ENCODE results near the gene TMBIM1. TPM values are rescaled to one million over a fixed set of nuclear protein-coding genes. Genes with fewer than 3 reads are reported as not detected.
A peak's percentile ranks its signal among the peaks of the same experiment; 100 is the strongest.

Gene TMBIM1
- total RNA-seq, 1 experiment from 2014 or later, result 187 TPM

DNA sequence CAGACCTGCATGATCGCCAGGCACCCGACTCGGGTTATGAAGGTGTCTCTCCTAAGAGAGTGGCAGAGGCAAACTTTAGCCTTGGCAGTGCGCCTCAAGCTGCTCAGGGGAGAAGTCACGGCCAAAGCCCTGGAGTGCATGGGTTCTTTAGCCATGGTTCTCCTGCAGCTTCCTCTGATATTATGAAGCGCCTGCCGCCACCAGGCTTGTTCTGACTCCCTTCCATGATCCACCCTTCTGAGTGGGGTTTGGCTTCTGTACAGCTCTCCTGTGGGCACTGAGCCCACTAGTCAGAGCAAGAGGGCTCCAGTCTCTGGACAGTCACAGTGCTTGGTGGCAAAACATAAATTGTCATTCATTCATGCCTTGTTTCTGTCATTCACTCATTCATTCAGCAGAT is 25.9 kb upstream of the TMBIM1 start:
- no peaks in the 10 kb centered on the region for H3K79me2 ChIP-seq (ENCODE audit: low read depth)
- H3K27me3 ChIP-seq (ENCODE audit: insufficient read depth, low read depth), result no peaks in the 10 kb centered on the region
- ChIA-PET POLR2A (ENCODE audit: unreplicated experiment) (no interaction called here), CTCF (no interaction called here)
- H3K36me3 ChIP-seq (ENCODE audit: low read depth), result no peaks in the 10 kb centered on the region
- H3K9me3 ChIP-seq (ENCODE audit: insufficient read depth, low read depth), result no peaks in the 10 kb centered on the region
- H4K20me1 ChIP-seq (ENCODE audit: insufficient read depth), result no peaks in the 10 kb centered on the region
- H3K4me2 ChIP-seq, result no peak overlapping the region
- intact Hi-C loops (cut with micrococcal nuclease; ENCODE audit: unreplicated experiment), result no loop called here
- DNase-seq, result no peak
- no peaks in the 10 kb centered on the region for H3K9me2 ChIP-seq (ENCODE audit: insufficient read depth)
- no peak overlapping the region for H2AFZ ChIP-seq
- H3K4me1 ChIP-seq (replicated peaks; ENCODE audit: insufficient read depth), result peaks cover 59% of the 10 kb centered on the region
- H3F3A ChIP-seq (ENCODE audit: insufficient read depth, low read depth), result peaks cover 42% of the 10 kb centered on the region
- no peak for TF ChIP-seq EZH2 (IDR thresholded peaks at IDR 0.05; ENCODE audit: low read depth)
- TF ChIP-seq, protein P1, sequence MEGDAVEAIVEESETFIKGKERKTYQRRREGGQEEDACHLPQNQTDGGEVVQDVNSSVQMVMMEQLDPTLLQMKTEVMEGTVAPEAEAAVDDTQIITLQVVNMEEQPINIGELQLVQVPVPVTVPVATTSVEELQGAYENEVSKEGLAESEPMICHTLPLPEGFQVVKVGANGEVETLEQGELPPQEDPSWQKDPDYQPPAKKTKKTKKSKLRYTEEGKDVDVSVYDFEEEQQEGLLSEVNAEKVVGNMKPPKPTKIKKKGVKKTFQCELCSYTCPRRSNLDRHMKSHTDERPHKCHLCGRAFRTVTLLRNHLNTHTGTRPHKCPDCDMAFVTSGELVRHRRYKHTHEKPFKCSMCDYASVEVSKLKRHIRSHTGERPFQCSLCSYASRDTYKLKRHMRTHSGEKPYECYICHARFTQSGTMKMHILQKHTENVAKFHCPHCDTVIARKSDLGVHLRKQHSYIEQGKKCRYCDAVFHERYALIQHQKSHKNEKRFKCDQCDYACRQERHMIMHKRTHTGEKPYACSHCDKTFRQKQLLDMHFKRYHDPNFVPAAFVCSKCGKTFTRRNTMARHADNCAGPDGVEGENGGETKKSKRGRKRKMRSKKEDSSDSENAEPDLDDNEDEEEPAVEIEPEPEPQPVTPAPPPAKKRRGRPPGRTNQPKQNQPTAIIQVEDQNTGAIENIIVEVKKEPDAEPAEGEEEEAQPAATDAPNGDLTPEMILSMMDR (conservative IDR thresholded peaks at IDR 0.05), result no peak
- H3K27ac ChIP-seq, result peak overlapping the region; percentile 95
- no TSS peak for BruUV-seq (replicated peaks)
- H3K4me3 ChIP-seq, result no peak overlapping the region

DNA sequence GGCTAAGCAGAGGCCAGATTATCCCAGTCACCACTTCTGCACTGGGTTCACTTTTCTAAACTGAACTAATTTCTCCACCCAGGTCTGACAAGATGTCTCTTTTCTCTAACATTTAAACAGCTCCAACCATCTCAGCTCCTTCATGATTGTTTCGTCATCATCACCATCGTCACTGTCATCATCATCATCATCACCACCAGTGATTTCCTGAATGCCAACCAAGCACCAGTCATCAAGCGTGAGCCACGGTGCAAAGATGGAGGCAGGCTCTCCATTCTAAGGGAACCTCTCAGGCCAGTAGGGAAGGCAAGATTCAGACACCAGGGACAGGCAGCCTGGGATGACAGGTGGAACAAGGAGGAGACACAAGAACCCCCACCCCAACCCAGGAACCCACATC is 25.5 kb upstream of the TMBIM1 start:
- BruUV-seq (replicated peaks), result no TSS peak
- no peak for TF ChIP-seq EZH2 (IDR thresholded peaks at IDR 0.05; ENCODE audit: low read depth)
- TF ChIP-seq, protein P1 (conservative IDR thresholded peaks at IDR 0.05), result no peak

DNA sequence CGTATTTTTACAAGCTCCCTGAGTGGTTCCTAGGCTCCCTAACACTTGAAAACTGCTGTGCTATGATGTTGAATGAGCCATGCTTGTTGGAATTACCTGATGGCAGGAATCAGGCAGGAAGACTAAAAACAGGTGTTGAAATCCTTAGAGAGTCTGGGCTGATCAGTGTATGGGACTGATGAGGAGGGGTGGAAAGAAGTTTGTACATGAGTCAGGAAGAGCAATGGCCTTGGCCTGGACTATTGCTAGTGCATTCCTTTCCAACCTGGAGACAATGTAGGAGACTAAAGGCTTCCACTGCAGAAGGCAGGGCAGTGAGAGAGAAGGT is 25.0 kb upstream of the TMBIM1 start:
- peaks cover 66% of the 10 kb centered on the region for H3K4me1 ChIP-seq (replicated peaks; ENCODE audit: insufficient read depth)
- H3K9me2 ChIP-seq (ENCODE audit: insufficient read depth), result no peaks in the 10 kb centered on the region
- no peaks in the 10 kb centered on the region for H4K20me1 ChIP-seq (ENCODE audit: insufficient read depth)
- POLR2A ChIA-PET (ENCODE audit: unreplicated experiment), result interaction anchor here (0.5 to 0.7 kb wide), 5 partner anchors 14 to 156 kb away, joined by 3 to 9 read pairs (median 3); no protein-coding TSS in a partner anchor
- H3K4me2 ChIP-seq, result peak overlapping the region; percentile 56
- peak overlapping the region; percentile 95 for H3K27ac ChIP-seq
- no peaks in the 10 kb centered on the region for H3K36me3 ChIP-seq (ENCODE audit: low read depth)
- peaks cover 50% of the 10 kb centered on the region for H3F3A ChIP-seq (ENCODE audit: insufficient read depth, low read depth)
- no peak overlapping the region for H2AFZ ChIP-seq
- no peaks in the 10 kb centered on the region for H3K79me2 ChIP-seq (ENCODE audit: low read depth)
- intact Hi-C loops (cut with micrococcal nuclease; ENCODE audit: unreplicated experiment), result loop anchor here (1.0 kb wide), 1 partner anchor 19 kb away; no protein-coding TSS in a partner anchor
- no peak overlapping the region for H3K4me3 ChIP-seq
- TSS peak; percentile 54 for BruUV-seq (replicated peaks)
- H3K27me3 ChIP-seq (ENCODE audit: insufficient read depth, low read depth), result no peaks in the 10 kb centered on the region
- CTCF ChIA-PET, result interaction anchor here (1.6 kb wide), 1 partner anchor 39 kb away, joined by 5 read pairs; the partner anchor contains the start of gene CATIP
- peak in 1 of 2 experiments; percentile 76 for DNase-seq
- no peaks in the 10 kb centered on the region for H3K9me3 ChIP-seq (ENCODE audit: insufficient read depth, low read depth)
- TF ChIP-seq, protein P1 (conservative IDR thresholded peaks at IDR 0.05), result no peak
- no peak for TF ChIP-seq EZH2 (IDR thresholded peaks at IDR 0.05; ENCODE audit: low read depth)

More for the DNA sequence above, 25.5 kb upstream of the TMBIM1 start:
- H3K9me3 ChIP-seq (ENCODE audit: insufficient read depth, low read depth), result no peaks in the 10 kb centered on the region
- DNase-seq, result no peak
- intact Hi-C loops (cut with micrococcal nuclease; ENCODE audit: unreplicated experiment), result loop anchor here (1.0 kb wide), 1 partner anchor 20 kb away; no protein-coding TSS in a partner anchor
- H4K20me1 ChIP-seq (ENCODE audit: insufficient read depth), result no peaks in the 10 kb centered on the region
- H3K36me3 ChIP-seq (ENCODE audit: low read depth), result no peaks in the 10 kb centered on the region
- no peak overlapping the region for H2AFZ ChIP-seq
- no peaks in the 10 kb centered on the region for H3K79me2 ChIP-seq (ENCODE audit: low read depth)
- no peaks in the 10 kb centered on the region for H3K9me2 ChIP-seq (ENCODE audit: insufficient read depth)
- H3K27ac ChIP-seq, result peak overlapping the region; percentile 95
- peaks cover 46% of the 10 kb centered on the region for H3F3A ChIP-seq (ENCODE audit: insufficient read depth, low read depth)
- H3K4me1 ChIP-seq (replicated peaks; ENCODE audit: insufficient read depth), result peaks cover 63% of the 10 kb centered on the region
- H3K4me2 ChIP-seq, result peak overlapping the region; percentile 56
- H3K4me3 ChIP-seq, result no peak overlapping the region
- POLR2A ChIA-PET (ENCODE audit: unreplicated experiment), result no interaction called here
- H3K27me3 ChIP-seq (ENCODE audit: insufficient read depth, low read depth), result no peaks in the 10 kb centered on the region
- CTCF ChIA-PET, result interaction anchor here (1.6 kb wide), 1 partner anchor 39 kb away, joined by 5 read pairs; the partner anchor contains the start of gene CATIP
